ENCODE data around the gene WDR33.

Gene WDR33

GRCh38 chr2:127681976-127682857, 128.8 kb downstream of the WDR33 start:
- no peak for DNase-seq (ENCODE audit: low spot score)
- no peak for TF ChIP-seq CTCF (IDR thresholded peaks at IDR 0.05; ENCODE audit: extremely low read depth, missing control alignments)

DNA sequence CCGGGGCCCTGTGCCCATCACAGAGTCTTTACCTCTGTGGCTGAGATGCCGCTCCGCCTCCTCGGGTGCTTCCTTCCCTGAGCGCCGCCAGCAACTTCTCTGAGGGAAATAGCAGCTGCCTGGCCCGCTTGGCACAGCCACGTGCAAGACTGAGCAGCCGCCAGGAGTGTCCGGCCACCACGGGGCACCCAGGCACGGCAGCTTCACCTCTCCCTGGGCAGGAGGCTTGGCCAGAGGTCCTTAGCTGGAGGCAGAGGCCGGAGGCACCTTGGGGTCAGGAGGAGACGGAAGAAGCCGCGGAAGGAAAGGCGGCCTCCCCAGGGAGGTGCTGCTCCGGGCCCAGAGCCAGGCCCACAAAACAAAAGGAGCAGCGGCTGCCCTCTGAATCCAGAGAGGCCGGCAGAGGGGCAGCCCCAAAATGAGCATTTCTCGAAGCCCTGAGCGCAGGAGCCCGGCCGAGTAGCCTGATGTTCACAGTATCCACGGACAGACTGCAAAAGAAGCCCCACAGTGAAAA, 129.6 kb downstream of the WDR33 start:
- peak; percentile 19 for DNase-seq (ENCODE audit: low spot score)
- no peak for TF ChIP-seq CTCF (IDR thresholded peaks at IDR 0.05; ENCODE audit: extremely low read depth, missing control alignments)

DNA sequence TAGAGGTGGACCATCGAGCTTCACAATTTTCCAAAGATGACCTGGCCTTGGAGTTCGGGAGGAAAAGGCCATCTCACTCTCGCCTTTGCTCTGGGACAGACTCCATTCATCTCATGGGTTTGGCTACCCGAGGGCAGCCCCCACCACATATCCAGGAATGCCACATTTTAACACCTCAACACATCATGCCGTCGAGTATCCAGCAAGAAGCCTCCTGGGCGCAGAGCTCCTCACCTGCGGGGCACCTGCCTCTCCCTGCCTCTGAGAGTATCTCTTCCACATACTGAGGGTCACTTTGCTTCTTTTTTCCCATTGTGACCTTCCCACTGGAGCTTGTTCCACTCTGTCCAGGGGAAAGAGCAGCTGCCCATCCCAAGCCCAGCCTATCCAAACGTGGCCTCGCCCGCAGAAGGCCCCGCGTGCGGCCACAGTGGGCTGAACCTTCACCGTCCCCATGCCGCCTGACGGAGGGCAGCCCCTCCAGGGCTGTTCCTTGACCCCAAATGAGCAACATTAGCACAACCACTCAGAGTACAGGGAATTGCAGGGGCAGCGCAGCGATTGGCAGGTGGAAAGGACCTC, 130.2 kb downstream of the WDR33 start:
- TF ChIP-seq CTCF (IDR thresholded peaks at IDR 0.05; ENCODE audit: extremely low read depth, missing control alignments), result no peak
- no peak for DNase-seq (ENCODE audit: low spot score)

DNA sequence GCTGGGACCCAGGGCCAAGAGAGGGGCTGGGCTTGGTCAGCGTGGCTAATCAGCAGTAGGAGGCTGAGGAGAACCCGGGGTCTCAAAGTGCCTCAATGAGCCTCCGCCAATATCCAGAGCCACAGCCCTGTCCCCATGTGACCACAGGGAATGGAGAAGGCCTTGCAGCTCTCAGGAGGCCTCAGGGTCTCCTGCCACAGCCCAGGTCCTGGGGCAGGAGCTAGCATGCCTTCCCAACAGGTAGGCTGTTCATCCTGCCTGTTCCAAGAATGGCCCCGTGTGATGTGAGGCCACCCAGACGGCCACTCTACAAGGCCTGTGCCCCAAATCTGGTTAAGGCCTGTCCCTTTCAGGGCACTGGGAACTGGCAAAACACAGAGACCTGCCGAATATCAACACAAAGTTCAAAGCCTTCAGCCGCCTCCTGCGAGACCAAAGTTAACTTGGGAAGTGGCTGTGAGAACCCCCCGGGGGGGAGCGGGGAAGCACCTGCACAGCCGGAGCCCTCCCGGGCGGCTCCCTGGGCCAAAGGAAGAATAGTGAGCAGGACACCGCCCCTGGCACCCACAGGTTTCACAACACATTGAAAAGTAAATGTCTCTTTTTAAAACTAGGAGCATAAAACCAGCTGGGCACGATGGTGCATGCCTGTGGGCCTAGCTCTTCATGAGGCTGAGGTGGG, 131.2 kb downstream of the WDR33 start:
- peak; percentile 32 for DNase-seq (ENCODE audit: low spot score)
- TF ChIP-seq CTCF (IDR thresholded peaks at IDR 0.05; ENCODE audit: extremely low read depth, missing control alignments), result no peak

DNA sequence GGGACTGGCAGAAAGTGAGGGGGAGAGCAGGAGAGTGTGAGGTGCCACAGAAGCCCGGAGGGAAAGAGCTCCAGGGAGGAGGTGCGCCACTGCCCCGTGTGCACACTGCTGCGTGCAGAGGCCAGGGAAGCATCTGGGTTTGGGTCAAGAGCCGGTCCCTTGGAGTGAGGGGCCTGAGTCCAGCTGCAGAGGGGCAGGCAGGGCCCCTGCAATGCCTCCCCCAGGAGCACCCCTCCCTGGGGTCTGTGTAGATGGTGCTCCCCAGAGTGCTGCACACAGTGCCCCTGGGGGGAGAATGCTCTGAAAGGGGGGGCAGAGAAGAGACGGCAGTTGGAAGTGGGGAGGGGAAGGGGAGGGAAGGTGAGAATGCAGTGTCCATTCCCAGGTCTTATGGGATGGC, 132.0 kb downstream of the WDR33 start:
- DNase-seq (ENCODE audit: low spot score), result no peak
- TF ChIP-seq CTCF (IDR thresholded peaks at IDR 0.05; ENCODE audit: extremely low read depth, missing control alignments), result no peak

DNA sequence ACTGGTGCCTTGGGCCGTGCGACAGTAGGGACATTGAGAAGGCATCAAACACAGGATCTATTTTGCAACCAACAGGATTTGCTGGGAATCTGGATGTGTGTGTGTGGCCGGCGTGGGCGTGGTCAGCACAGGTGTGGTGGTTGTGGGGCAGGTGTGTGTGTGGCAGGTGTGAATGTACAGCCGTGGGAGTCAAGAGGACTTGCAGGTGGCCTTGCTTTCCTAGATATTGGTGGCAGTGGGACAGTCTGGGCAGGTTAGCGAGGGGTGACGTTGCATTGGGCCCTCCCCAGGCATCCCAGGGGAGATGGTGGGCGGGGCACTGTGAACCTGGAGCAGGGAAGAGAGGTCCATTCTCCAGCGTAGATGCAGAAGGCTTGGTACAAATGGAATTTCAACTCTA, 132.4 kb downstream of the WDR33 start:
- DNase-seq (ENCODE audit: low spot score), result no peak
- no peak for TF ChIP-seq CTCF (IDR thresholded peaks at IDR 0.05; ENCODE audit: extremely low read depth, missing control alignments)

DNA sequence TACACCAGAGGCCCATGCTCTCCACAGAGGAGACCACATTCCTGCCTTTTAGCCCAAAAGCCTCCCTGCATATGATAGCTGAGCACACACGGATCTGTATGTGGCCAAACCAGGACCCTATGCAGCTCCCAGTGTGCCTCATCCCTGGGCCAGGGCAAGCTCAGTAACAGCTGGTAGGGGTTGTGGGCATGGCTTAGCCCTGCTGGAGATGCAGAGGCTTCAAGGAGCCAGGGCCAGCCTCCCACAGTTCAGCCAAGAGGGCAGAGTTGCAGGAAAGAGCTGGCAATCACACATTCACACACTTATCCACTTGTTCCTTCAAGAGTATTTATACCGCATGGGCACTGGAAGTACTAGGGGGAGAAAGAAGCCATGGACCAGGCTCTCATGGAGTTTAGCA, 134.1 kb downstream of the WDR33 start:
- TF ChIP-seq CTCF (IDR thresholded peaks at IDR 0.05; ENCODE audit: extremely low read depth, missing control alignments), result no peak
- DNase-seq (ENCODE audit: low spot score), result no peak
